Cardiac fibroblast (primary cell): ENCODE measurements around the gene MARCKSL1.

Experiments used
- DNase-seq, 2 donors: peaks; one replicate each; pipeline versions ENCODE4 v3.0.0 to v3.0.0-alpha.2; 2010; ENCODE audit warnings: low read depth in 2 of 2
- H3K4me3 ChIP-seq, 2 donors: replicated peaks in 1 of 2; 1 replicate in 1 of 2; 2 replicates in 1 of 2; pipeline ENCODE4 v1.5.1; 2011; ENCODE audit warnings: low read depth in 2 of 2, low read length in 2 of 2, mild to moderate bottlenecking in 2 of 2, moderate library complexity in 1 of 2
- CTCF ChIP-seq: IDR thresholded peaks from one replicate; pipeline ENCODE4 v1.5.1; 2011; ENCODE audit warnings: low read depth, mild to moderate bottlenecking, low read length, inconsistent platforms

The MARCKSL1 gene

GRCh38 chr1:32333251-32333963, 2.6 kb downstream of the MARCKSL1 start:
- DNase-seq, result no peak
- H3K4me3 ChIP-seq, result no peak overlapping the region
- TF ChIP-seq CTCF, result no peak

GRCh38 chr1:32332290-32333079, 3.5 kb downstream of the MARCKSL1 start:
- H3K4me3 ChIP-seq, result no peak overlapping the region
- no peak for TF ChIP-seq CTCF
- no peak for DNase-seq

- H3K4me3 ChIP-seq, result no peak overlapping the region
- TF ChIP-seq CTCF, result no peak
- no peak for DNase-seq
These were observed 4.5 kb downstream of the MARCKSL1 start for GRCh38 chr1:32331549-32331948.

GRCh38 chr1:32330558-32331151, 5.4 kb downstream of the MARCKSL1 start:
- DNase-seq, result no peak
- no peak overlapping the region for H3K4me3 ChIP-seq
- TF ChIP-seq CTCF, result no peak

GRCh38 chr1:32329931-32330466, 6.0 kb downstream of the MARCKSL1 start:
- H3K4me3 ChIP-seq, result no peak overlapping the region
- no peak for TF ChIP-seq CTCF
- no peak for DNase-seq

- no peak for TF ChIP-seq CTCF
- H3K4me3 ChIP-seq, result no peak overlapping the region
- DNase-seq, result no peak
These were observed 8.8 kb downstream of the MARCKSL1 start for GRCh38 chr1:32327204-32327603.
